SH-SY5Y (cell line): ENCODE results near the gene WNK2.

Experiments
- GATA2 ChIP-seq: IDR thresholded peaks from 2 replicates; pipeline ENCODE4 v1.6.1; 2011; ENCODE audit warnings: mild to moderate bottlenecking, low read depth, low read length
- GATA3 ChIP-seq: IDR thresholded peaks from 2 replicates; pipeline ENCODE4 v1.6.1; 2011; ENCODE audit warnings: low read depth, mild to moderate bottlenecking, low read length, moderate library complexity

DNA sequence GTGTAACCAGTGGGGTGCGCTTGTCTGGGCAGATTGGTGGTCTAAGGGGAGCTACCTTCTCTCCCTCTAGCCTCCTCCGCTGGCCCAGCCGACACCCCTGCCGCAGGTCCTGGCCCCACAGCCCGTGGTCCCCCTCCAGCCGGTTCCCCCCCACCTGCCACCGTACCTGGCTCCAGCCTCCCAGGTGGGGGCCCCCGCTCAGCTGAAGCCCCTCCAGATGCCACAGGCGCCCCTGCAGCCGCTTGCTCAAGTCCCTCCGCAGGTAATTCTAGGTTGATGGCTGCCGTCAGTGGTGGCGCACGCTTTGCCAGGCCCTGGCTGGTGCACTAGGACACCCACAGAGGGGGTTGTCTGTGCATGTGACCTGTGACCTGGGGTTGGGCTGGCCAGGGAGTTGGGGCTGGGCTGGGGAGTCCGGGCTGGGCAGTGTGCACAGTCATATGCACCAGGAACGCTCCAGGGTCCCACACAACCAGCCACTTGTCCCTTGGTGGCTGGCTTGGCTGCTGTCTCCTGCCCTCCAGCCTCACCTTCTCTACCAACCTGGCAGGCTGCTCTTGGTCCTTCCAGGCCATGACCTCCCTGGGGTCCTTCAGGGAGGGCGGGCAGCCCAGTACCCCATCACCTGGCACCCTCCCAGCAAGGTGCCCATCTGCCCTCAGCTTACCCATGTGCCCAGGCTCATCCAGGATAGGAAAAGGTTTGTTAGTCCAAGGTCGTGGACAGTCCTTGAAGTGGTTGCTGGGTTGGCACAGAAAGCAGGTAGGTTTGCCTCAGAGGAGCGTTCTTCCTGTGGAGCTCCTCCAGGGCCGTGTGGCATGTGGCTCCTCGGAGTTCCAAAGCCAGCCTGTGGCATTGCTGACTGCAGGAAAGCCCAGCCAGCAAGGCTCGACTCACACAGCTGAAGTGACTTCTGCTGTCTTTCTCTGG is 73.2 kb downstream of the WNK2 start:
- TF ChIP-seq GATA3 (no peak), GATA2 (no peak)
